HEK293 (cell line): ENCODE data around the gene MAPT.

ENCODE experiments used
- CTCF ChIP-seq: fragments of 450-650 bp; formaldehyde crosslinking; IDR thresholded peaks from 2 replicates; pipeline ENCODE4 v1.5.1; 2016; ENCODE audit warnings: missing biosample characterization, missing genetic modification characterization
- ZFP41 ChIP-seq: fragments of 450-650 bp; formaldehyde crosslinking; IDR thresholded peaks from 2 replicates; pipeline ENCODE4 v1.5.1; 2016; ENCODE audit warnings: missing biosample characterization, missing genetic modification characterization, borderline replicate concordance

GRCh38 chr17:46031920-46032319, 137.6 kb downstream of the MAPT start:
- TF ChIP-seq CTCF (tag by site-specific recombination) (no peak), ZFP41 (tag by site-specific recombination) (no peak)
